ENCODE data around the gene RALB. TPM values are rescaled to one million over a fixed set of nuclear protein-coding genes. Genes with fewer than 3 reads are reported as not detected.

The RALB gene
- total and polyA plus RNA-seq, 2 donors (not counting 1 experiment from before 2014, with no cell fraction given) = 58.3 to 73.9 TPM

DNA sequence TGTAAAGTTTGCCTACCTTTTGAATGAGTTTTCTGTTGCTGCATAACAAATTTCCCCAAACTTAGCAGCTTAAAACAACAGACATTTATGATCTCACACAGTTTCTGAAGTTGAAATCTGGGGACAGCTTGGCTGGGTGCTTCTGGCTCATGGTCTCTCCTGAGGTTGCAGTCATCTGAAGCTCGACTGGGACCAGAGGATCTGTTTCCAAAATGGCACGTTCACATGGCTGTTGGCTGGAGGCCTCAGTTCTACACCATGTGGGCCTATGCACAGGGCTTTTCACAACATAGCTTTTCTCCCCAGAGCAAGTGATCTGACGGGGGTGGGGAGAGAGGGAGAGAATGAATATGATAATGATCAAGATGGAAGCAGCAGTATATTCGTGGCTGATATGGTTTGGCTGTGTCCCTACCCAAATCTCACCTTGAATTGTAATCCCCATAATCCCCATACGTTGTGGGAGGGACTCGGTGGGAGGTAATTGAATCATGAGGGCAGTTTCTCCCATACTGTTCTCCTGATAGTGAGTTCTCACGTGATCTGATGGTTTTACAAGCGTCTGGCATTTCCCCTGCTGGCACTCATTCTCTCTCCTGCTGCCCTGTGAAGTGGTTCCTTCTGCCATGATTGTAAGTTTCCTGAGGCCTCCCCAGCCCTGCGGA is 3.5 kb downstream of the RALB start:
- Histone ChIP-seq H3K9ac (ENCODE audit: insufficient read depth, low read length) (no peak overlapping the region), H3K9me3 (ENCODE audit: control insufficient read depth, insufficient read depth, low read depth, low read length) (no peaks in the 10 kb centered on the region), H4K20me1 (ENCODE audit: control insufficient read depth, extremely low read depth, insufficient read depth, low read length) (no peaks in the 10 kb centered on the region), H2AFZ (ENCODE audit: low read length) (no peak overlapping the region), H3K27ac (ENCODE audit: insufficient read depth, low read length) (no peak overlapping the region), H3K79me2 (ENCODE audit: control insufficient read depth, insufficient read depth, low read length) (peaks cover 61% of the 10 kb centered on the region), H3K4me3 (replicated peaks in 1 of 4; ENCODE audit: control extremely low read depth in 1 of 4, insufficient read depth in 1 of 4, low read depth in 3 of 4, low read length in 4 of 4) (no peak overlapping the region), H3K27me3 (ENCODE audit: control insufficient read depth, insufficient read depth, low read length) (no peaks in the 10 kb centered on the region), H3K36me3 (ENCODE audit: control insufficient read depth, insufficient read depth, low read length) (no peaks in the 10 kb centered on the region), H3K4me2 (ENCODE audit: extremely low read depth, insufficient read depth, low read length) (no peak overlapping the region), H3K4me1 (ENCODE audit: control insufficient read depth, extremely low read depth, insufficient read depth, low read length) (no peaks in the 10 kb centered on the region)
- TF ChIP-seq, protein P1, sequence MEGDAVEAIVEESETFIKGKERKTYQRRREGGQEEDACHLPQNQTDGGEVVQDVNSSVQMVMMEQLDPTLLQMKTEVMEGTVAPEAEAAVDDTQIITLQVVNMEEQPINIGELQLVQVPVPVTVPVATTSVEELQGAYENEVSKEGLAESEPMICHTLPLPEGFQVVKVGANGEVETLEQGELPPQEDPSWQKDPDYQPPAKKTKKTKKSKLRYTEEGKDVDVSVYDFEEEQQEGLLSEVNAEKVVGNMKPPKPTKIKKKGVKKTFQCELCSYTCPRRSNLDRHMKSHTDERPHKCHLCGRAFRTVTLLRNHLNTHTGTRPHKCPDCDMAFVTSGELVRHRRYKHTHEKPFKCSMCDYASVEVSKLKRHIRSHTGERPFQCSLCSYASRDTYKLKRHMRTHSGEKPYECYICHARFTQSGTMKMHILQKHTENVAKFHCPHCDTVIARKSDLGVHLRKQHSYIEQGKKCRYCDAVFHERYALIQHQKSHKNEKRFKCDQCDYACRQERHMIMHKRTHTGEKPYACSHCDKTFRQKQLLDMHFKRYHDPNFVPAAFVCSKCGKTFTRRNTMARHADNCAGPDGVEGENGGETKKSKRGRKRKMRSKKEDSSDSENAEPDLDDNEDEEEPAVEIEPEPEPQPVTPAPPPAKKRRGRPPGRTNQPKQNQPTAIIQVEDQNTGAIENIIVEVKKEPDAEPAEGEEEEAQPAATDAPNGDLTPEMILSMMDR (conservative IDR thresholded peaks at IDR 0.05 in 1 of 2, IDR thresholded peaks at IDR 0.05 in 1 of 2; ENCODE audit: low read depth in 1 of 2, low read length in 2 of 2) = no peak
- no peak for TF ChIP-seq EZH2 (IDR thresholded peaks at IDR 0.05; ENCODE audit: low read length, missing control alignments)
- no peak for DNase-seq (ENCODE audit: low read depth in 2 of 2)

DNA sequence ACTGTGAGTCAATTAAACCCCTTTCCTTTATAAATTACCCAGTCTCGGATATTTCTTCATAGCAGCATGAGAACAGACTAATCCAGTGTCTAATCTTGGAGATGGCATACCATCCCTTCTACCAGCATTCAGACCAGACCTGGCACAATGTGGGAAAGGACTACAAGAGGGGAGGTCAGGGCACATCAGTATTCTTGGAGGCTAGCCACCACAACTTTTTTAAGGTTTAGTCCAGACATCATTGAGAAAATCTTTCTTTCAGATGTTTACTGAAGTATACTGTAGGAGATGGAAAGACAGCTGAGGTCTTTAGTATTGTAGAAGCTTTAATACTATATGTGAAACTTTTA is 4.0 kb downstream of the RALB start:
- Histone ChIP-seq H3K27me3 (ENCODE audit: control insufficient read depth, insufficient read depth, low read length) (no peaks in the 10 kb centered on the region), H3K27ac (ENCODE audit: insufficient read depth, low read length) (no peak overlapping the region), H3K36me3 (ENCODE audit: control insufficient read depth, insufficient read depth, low read length) (no peaks in the 10 kb centered on the region), H3K79me2 (ENCODE audit: control insufficient read depth, insufficient read depth, low read length) (peaks cover 66% of the 10 kb centered on the region), H4K20me1 (ENCODE audit: control insufficient read depth, extremely low read depth, insufficient read depth, low read length) (no peaks in the 10 kb centered on the region), H3K4me1 (ENCODE audit: control insufficient read depth, extremely low read depth, insufficient read depth, low read length) (no peaks in the 10 kb centered on the region), H3K4me3 (replicated peaks in 1 of 4; ENCODE audit: control extremely low read depth in 1 of 4, insufficient read depth in 1 of 4, low read depth in 3 of 4, low read length in 4 of 4) (no peak overlapping the region), H3K4me2 (ENCODE audit: extremely low read depth, insufficient read depth, low read length) (no peak overlapping the region), H2AFZ (ENCODE audit: low read length) (no peak overlapping the region), H3K9ac (ENCODE audit: insufficient read depth, low read length) (no peak overlapping the region), H3K9me3 (ENCODE audit: control insufficient read depth, insufficient read depth, low read depth, low read length) (no peaks in the 10 kb centered on the region)
- no peak for DNase-seq (ENCODE audit: low read depth in 2 of 2)
- TF ChIP-seq, protein P1 (conservative IDR thresholded peaks at IDR 0.05 in 1 of 2, IDR thresholded peaks at IDR 0.05 in 1 of 2; ENCODE audit: low read depth in 1 of 2, low read length in 2 of 2) = no peak
- TF ChIP-seq EZH2 (IDR thresholded peaks at IDR 0.05; ENCODE audit: low read length, missing control alignments) = no peak

DNA sequence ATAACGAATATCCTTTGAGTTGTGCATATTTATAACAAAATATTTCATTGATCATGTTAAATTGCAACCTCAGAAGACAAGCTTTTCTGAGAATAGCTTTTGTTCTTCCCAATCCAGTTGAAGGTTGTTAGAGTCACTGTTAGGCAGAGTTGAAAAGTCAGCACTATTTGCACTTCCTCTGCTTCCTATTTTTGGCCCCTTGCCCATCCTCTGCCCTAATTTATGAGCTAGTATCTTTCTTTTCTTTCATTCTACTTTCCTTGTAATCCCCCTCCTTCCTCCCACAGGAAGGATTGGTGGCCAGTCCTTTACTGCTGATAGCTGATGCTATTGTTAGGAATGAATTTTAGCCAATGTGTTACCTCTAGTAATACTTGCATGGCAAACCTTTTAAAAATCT is 4.9 kb downstream of the RALB start:
- no peaks in the 10 kb centered on the region for H3K4me1 ChIP-seq (ENCODE audit: control insufficient read depth, extremely low read depth, insufficient read depth, low read length)
- no peak overlapping the region for H2AFZ ChIP-seq (ENCODE audit: low read length)
- H3K9me3 ChIP-seq (ENCODE audit: control insufficient read depth, insufficient read depth, low read depth, low read length) = no peaks in the 10 kb centered on the region
- H3K79me2 ChIP-seq (ENCODE audit: control insufficient read depth, insufficient read depth, low read length) = peaks cover 75% of the 10 kb centered on the region
- TF ChIP-seq, protein P1 (conservative IDR thresholded peaks at IDR 0.05 in 1 of 2, IDR thresholded peaks at IDR 0.05 in 1 of 2; ENCODE audit: low read depth in 1 of 2, low read length in 2 of 2) = no peak
- TF ChIP-seq EZH2 (IDR thresholded peaks at IDR 0.05; ENCODE audit: low read length, missing control alignments) = no peak
- no peaks in the 10 kb centered on the region for H3K36me3 ChIP-seq (ENCODE audit: control insufficient read depth, insufficient read depth, low read length)
- H3K9ac ChIP-seq (ENCODE audit: insufficient read depth, low read length) = no peak overlapping the region
- H3K27ac ChIP-seq (ENCODE audit: insufficient read depth, low read length) = no peak overlapping the region
- H3K4me3 ChIP-seq (replicated peaks in 1 of 4; ENCODE audit: control extremely low read depth in 1 of 4, insufficient read depth in 1 of 4, low read depth in 3 of 4, low read length in 4 of 4) = no peak overlapping the region
- no peak overlapping the region for H3K4me2 ChIP-seq (ENCODE audit: extremely low read depth, insufficient read depth, low read length)
- no peaks in the 10 kb centered on the region for H4K20me1 ChIP-seq (ENCODE audit: control insufficient read depth, extremely low read depth, insufficient read depth, low read length)
- no peak for DNase-seq (ENCODE audit: low read depth in 2 of 2)
- H3K27me3 ChIP-seq (ENCODE audit: control insufficient read depth, insufficient read depth, low read length) = no peaks in the 10 kb centered on the region
